T47D (cell line): Measurements from ENCODE around the gene WWC1.

Experiments used
- DNase-seq, 2 experiments: peaks; one replicate each; pipeline versions ENCODE4 v3.0.0 to v3.0.0-alpha.2; 2011 to 2012; ENCODE audit warnings: low read depth in 1 of 2, low spot score in 1 of 2
- JUND ChIP-seq: IDR thresholded peaks from 2 replicates; pipeline ENCODE4 v1.6.1; 2012; ENCODE audit warnings: low read depth
- in situ Hi-C: cut with HindIII; loops from 2 replicates; pipeline ENCODE4 v1.10.0; 2016; ENCODE audit warnings: low sequenced_read_pairs, low pct_unique_long_range_greater_than_20kb

Gene WWC1

DNA sequence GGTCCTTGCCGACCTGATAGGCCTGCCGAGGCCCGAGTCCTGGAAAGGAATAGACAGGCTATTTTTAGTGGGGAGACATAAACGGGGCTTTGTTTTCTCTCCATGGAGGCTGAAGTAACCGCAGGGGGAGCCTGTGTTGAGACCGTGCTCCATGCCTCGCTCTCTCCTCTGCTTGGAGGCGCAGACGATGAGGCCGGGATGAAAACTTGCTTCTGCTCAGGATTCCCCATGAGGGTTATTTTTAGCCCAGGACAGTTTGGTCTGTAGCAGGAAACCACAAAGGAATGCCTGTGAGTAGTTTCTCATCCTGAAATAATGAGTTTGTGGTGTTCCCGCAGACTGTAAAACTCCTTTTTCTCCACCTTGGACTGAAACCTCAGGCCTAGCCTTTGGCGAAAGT is 112.9 kb downstream of the WWC1 start:
- DNase-seq = no peak
- in situ Hi-C loops = no loop called here
- TF ChIP-seq JUND = no peak

DNA sequence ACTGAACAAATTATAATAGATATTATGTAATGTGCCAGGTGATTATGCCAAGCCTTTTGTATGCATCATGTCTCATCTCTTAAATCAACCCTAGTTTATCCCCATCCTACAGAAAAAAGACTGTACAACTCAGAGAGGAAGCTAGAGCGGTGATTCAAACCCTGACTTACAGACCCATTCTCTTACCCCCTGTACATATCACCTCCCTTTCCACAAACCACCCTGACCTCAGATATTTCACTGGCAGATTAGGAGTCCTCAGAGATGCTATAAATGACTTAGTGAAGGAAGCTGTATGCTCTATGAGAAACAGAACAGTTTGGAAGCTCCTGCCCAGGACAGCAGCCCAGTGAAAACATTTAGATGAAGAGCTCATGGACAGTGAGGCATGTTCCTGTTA is 115.8 kb downstream of the WWC1 start:
- DNase-seq = no peak
- in situ Hi-C loops = no loop called here
- no peak for TF ChIP-seq JUND

DNA sequence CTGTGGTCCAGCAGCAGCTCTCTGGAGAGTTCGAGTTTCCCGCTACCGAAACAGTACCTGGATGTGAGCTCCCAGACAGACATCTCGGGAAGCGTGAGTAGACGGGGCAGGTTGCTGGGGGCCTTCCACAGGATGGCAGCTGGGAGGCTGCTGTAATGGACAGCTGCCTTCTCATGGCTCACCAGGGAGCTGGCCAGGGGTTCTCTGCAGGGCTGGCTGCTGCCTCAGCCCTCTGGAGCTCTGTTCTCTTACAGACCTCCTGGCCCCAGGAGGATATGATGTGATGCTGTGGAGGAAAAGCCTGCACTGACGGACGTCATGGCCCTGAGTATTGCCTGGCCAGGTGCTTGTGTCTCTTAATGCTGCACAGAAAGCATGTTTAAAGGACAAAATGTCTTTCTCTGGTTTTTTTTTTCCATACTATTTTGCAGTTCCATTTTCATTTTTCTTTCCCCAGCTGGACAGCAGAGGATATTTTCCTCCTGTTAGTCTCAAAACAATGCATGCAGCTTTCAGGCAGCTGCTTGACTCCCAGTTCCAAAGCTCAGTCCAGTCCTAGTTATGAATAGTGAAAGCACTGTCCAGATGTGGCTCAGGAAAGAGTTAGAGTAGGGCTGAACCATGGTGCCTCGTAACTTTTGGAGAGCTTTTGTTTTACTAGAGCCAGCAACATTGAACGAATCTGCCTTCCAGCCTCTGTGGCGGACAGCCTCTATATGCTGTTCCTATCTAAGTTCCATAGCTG is 117.3 kb downstream of the WWC1 start:
- in situ Hi-C loops = no loop called here
- DNase-seq = no peak
- no peak for TF ChIP-seq JUND

DNA sequence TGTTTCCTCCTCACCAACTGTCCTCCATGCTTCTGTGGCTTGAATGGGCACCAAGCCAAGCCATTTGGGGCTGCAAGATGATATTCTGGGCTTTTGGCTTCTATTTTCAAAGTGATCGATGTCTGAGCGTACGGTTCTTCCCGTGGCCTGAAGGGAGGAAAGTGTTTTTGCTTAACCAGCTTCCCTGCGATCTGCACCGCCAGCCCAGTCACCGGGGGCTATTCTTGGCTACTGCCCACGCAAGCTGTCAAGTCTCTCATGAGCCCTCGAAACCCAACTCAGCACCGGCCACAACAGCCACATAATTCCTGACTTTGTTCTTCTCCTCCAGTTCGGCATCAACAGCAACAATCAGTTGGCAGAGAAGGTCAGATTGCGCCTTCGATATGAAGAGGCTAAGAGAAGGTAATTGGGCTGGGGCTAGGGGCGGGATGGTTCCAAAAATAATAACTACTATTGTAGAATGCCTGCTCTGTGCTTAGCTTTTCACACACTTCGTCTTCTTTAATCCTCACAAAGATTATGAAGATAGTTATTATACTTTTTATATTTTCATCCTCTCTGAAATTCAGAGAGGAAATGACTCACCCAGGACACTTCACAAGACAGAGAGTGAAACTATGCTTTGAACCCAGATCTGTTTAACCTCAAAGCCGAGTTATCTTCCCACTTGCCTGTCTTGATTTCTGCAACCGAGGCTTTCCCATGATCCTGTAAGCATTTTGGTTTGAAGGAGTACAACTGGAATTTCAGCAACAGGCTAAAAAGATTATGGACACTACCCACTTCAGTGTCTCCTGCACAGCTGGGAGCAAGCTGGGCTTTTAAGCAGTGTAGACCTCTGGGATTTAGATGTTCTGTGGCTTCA is 118.4 kb downstream of the WWC1 start:
- no peak for DNase-seq
- in situ Hi-C loops = no loop called here

DNA sequence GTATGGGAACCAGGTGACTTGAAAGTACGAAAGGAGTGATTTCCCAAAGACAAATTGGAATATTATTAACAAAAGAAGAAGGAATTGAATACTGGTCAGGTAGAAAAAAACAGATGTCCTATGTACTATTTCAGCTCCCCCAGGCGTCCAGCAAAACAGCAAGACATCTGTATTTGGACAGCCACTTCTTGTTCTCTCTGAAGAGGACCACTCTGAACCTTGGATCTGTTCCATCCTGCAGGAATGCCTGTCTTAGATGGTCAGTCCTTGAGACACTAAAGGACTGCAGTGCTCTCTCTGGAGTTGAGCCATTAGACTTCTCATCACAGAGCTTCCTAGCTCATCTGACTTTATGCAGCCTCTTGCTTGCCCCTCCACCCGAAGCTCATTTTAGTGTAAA is 120.4 kb downstream of the WWC1 start:
- TF ChIP-seq JUND = no peak
- no peak for DNase-seq
- in situ Hi-C loops = no loop called here

More for the DNA sequence above, 118.4 kb downstream of the WWC1 start:
- no peak for TF ChIP-seq JUND

DNA sequence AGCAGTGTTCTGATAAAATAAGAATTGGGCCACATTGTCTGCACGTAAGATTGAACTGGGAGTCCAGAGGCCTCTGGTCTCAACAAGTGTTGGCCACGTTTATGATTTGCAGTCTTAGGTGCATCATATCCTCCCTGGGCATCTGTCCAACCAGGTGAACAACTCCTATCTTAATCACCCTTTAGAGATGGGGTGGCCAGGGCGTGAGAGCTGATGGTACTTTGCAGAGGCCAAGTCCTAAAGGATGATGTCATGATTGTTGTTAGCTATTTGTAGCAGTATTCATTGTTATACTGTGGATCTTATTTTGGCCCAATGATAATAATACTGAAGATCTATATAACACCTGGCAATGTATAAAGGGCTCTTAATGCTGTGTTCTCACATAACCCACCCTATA is 121.6 kb downstream of the WWC1 start:
- in situ Hi-C loops = no loop called here
- DNase-seq = no peak
- TF ChIP-seq JUND = no peak

DNA sequence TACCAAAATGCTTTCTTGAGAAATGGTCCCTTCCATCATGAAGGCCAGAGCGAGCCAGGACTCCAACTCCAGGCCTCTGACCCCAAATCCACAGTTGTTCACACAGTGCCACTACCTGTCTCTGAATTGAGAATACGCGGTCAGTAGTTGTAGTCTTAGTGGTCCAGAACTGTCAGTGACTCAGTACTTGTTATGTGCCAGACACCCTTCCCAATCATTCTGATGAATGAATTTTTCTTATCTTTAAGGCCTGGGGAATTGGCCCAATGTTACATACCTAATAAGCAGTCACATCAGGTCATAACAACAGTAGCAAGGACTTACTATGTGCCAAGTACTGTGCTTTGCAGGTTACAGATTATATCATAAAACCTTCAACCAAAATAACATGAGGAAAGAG is 122.2 kb downstream of the WWC1 start:
- no peak for DNase-seq
- TF ChIP-seq JUND = no peak
- in situ Hi-C loops = no loop called here

DNA sequence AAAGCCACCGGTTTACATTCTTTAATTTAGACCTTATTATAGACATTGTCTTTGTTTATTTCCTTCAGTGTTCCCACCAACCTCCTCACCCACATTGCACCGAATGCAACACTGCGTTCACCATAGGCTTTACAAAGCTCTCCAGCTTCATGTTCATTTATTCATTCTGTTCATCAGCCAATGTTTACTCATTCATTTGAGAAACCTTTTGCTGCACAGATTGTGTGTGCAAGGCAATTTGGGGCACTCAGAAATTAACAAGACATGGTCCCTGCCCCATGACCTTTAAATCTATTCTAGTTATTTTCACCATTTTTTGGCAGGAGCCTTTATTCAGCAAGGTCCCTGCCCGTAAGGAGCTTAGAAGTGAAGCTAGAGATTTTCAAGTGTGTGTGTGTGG is 124.0 kb downstream of the WWC1 start:
- in situ Hi-C loops = no loop called here
- no peak for DNase-seq
- no peak for TF ChIP-seq JUND

DNA sequence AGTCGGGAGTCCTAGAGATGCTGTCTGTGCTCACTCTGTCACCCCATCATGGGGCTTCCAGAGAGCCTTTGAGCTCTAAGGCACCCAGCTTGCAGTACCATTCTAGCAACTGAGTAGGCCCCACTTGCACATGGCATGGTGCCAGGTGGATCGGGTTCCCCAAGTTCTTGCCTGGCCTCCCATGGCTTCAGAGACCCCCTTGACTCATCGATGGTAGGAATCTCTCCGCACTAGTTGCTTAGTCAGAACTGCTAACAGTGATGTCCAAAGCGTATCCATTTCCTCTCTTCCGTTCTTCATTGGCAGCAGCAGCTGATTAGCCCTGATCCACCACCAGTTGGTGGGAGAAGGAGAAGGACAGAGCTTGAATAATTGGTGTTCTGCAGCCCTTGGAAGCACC is 124.5 kb downstream of the WWC1 start:
- TF ChIP-seq JUND = no peak
- in situ Hi-C loops = no loop called here
- DNase-seq = no peak

DNA sequence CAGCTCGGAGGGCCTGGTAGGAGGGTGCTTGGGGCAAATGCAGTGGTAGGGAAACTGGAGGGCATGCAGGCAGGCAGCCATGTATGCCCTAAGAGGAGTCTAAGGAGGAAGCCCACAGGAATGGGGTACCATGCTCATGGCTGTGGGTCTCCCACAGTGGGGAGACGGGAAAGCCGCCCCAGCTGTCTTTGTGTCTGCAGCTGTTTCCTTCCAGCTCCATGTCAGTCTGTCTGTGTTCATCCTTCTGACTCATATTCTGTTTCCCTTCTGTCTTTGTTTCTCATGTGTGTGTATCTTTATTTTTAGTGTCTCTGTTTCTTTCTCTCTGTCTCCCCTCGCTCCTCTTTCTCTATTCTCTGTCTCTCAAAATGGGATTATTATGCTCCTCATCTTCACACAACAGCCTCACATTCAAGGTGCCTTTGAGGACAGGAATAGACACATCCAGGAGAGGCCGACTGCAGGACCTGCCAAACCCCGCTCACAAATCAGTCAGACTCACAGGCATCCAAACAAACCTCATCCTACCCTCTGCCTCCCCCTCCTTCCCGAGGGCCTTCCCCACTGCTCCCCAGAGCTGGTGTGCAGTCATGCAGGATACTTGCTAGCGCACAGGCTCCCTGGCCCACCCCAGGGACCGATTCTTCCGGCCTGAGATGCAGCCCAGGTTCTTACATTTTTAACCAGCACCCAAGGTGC is 126.4 kb downstream of the WWC1 start:
- no peak for DNase-seq
- in situ Hi-C loops = no loop called here
- TF ChIP-seq JUND = no peak

DNA sequence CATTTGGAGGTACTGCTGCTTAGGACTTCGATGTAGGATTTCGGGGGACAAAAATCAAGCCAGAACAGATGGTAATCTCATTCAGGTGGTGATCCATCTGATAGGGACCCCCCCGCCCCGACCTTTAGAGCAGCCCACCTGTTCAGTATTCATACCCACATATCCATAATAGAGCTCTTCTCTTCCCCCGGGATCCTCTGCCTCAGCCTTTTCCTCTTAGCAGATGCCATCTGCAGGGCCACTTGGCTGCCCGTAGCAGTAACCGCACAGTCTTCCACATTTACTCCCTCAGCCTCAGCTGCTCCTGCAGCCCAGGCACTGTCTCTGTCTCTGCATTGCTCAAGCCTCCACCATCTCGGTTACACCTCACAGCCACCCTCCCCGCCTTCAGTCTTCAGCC is 129.0 kb downstream of the WWC1 start:
- DNase-seq = no peak
- TF ChIP-seq JUND = no peak
- in situ Hi-C loops = no loop called here

DNA sequence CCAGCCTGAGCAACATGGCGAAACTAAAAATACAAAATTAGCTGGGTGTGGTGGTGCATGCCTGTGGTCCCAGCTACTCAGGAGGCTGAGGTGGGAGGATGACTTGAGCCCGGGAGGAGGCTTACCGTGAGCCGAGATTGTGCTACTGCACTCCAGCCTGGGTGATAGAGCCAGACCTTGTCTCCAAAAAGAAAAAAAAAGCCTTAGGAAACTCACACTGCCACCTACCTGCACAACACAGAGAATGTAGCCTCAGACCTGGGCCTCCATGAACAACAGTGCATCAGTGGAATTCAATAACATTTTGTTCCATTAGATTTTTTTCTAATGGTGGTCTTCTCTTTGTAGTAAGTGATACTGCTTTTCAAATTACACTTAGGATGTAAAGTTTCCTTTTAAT is 131.0 kb downstream of the WWC1 start:
- TF ChIP-seq JUND = no peak
- peak; percentile 46 to 74 for DNase-seq
- in situ Hi-C loops = no loop called here

DNA sequence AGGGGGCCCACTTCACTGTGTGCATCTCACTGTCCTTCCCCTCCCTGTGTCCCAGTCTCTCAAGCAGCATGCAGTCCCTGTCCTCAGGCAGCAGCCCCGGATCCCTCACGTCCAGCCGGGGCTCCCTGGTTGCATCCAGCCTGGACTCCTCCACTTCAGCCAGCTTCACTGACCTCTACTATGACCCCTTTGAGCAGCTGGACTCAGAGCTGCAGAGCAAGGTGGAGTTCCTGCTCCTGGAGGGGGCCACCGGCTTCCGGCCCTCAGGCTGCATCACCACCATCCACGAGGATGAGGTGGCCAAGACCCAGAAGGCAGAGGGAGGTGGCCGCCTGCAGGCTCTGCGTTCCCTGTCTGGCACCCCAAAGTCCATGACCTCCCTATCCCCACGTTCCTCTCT is 132.0 kb downstream of the WWC1 start:
- in situ Hi-C loops = no loop called here

More for the DNA sequence above, 132.0 kb downstream of the WWC1 start:
- DNase-seq = no peak
- TF ChIP-seq JUND = no peak
